ENCODE measurements around the gene PEX7.

Gene PEX7

GRCh38 chr6:136782021-136782770, 40.2 kb upstream of the PEX7 start:
- H3K4me3 ChIP-seq (ENCODE audit: low read length, poor library complexity, severe bottlenecking): peak overlapping the region; percentile 30
- peak overlapping the region; percentile 46 for H3K4me2 ChIP-seq (ENCODE audit: low read depth, low read length, poor library complexity, severe bottlenecking)
- H3K9me2 ChIP-seq (replicated peaks; ENCODE audit: low read depth, low read length): no peaks in the 10 kb centered on the region
- no peaks in the 10 kb centered on the region for H3K79me2 ChIP-seq (ENCODE audit: insufficient read depth, low read length)
- no peaks in the 10 kb centered on the region for H3K27me3 ChIP-seq (ENCODE audit: insufficient read depth, low read length, poor library complexity, severe bottlenecking)
- H3K36me3 ChIP-seq (ENCODE audit: insufficient read depth, low read length): no peaks in the 10 kb centered on the region
- no peak overlapping the region for H3K9ac ChIP-seq (ENCODE audit: low read depth, low read length, poor library complexity, severe bottlenecking)
- H3K4me1 ChIP-seq (ENCODE audit: insufficient read depth, low read length, poor library complexity, severe bottlenecking): peaks cover 40% of the 10 kb centered on the region
- peak overlapping the region; percentile 9; the same call in 1 of the 2 replicates for H2AFZ ChIP-seq (ENCODE audit: low read length)
- H4K20me1 ChIP-seq (ENCODE audit: insufficient read depth, low read length, poor library complexity, severe bottlenecking): no peaks in the 10 kb centered on the region
- TF ChIP-seq EZH2phosphoT487 (IDR thresholded peaks at IDR 0.05; ENCODE audit: borderline replicate concordance): no peak
- TF ChIP-seq, protein P1, sequence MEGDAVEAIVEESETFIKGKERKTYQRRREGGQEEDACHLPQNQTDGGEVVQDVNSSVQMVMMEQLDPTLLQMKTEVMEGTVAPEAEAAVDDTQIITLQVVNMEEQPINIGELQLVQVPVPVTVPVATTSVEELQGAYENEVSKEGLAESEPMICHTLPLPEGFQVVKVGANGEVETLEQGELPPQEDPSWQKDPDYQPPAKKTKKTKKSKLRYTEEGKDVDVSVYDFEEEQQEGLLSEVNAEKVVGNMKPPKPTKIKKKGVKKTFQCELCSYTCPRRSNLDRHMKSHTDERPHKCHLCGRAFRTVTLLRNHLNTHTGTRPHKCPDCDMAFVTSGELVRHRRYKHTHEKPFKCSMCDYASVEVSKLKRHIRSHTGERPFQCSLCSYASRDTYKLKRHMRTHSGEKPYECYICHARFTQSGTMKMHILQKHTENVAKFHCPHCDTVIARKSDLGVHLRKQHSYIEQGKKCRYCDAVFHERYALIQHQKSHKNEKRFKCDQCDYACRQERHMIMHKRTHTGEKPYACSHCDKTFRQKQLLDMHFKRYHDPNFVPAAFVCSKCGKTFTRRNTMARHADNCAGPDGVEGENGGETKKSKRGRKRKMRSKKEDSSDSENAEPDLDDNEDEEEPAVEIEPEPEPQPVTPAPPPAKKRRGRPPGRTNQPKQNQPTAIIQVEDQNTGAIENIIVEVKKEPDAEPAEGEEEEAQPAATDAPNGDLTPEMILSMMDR (conservative IDR thresholded peaks at IDR 0.05; ENCODE audit: low read length): no peak
- H3K9me3 ChIP-seq (ENCODE audit: insufficient read depth, low read depth, low read length): no peaks in the 10 kb centered on the region
- H3F3A ChIP-seq (ENCODE audit: low read depth): no peaks in the 10 kb centered on the region; the same call in 1 of the 2 replicates

- Histone ChIP-seq H3K9ac (ENCODE audit: low read depth, low read length, poor library complexity, severe bottlenecking) (peak overlapping the region; percentile 59), H3K36me3 (ENCODE audit: insufficient read depth, low read length) (no peaks in the 10 kb centered on the region), H2AFZ (ENCODE audit: low read length) (peak overlapping the region; percentile 9; the same call in 1 of the 2 replicates), H3K9me3 (ENCODE audit: insufficient read depth, low read depth, low read length) (no peaks in the 10 kb centered on the region), H3K4me1 (ENCODE audit: insufficient read depth, low read length, poor library complexity, severe bottlenecking) (peaks cover 40% of the 10 kb centered on the region), H3K27me3 (ENCODE audit: insufficient read depth, low read length, poor library complexity, severe bottlenecking) (no peaks in the 10 kb centered on the region), H3K4me3 (ENCODE audit: low read length, poor library complexity, severe bottlenecking) (no peak overlapping the region), H3K4me2 (ENCODE audit: low read depth, low read length, poor library complexity, severe bottlenecking) (peak overlapping the region; percentile 72), H3F3A (ENCODE audit: low read depth) (no peaks in the 10 kb centered on the region; the same call in 1 of the 2 replicates), H3K9me2 (replicated peaks; ENCODE audit: low read depth, low read length) (no peaks in the 10 kb centered on the region), H3K79me2 (ENCODE audit: insufficient read depth, low read length) (no peaks in the 10 kb centered on the region), H4K20me1 (ENCODE audit: insufficient read depth, low read length, poor library complexity, severe bottlenecking) (no peaks in the 10 kb centered on the region)
- TF ChIP-seq, protein P1 (conservative IDR thresholded peaks at IDR 0.05; ENCODE audit: low read length): no peak
- no peak for TF ChIP-seq EZH2phosphoT487 (IDR thresholded peaks at IDR 0.05; ENCODE audit: borderline replicate concordance)
These were observed 39.4 kb upstream of the PEX7 start for GRCh38 chr6:136783021-136783420.

DNA sequence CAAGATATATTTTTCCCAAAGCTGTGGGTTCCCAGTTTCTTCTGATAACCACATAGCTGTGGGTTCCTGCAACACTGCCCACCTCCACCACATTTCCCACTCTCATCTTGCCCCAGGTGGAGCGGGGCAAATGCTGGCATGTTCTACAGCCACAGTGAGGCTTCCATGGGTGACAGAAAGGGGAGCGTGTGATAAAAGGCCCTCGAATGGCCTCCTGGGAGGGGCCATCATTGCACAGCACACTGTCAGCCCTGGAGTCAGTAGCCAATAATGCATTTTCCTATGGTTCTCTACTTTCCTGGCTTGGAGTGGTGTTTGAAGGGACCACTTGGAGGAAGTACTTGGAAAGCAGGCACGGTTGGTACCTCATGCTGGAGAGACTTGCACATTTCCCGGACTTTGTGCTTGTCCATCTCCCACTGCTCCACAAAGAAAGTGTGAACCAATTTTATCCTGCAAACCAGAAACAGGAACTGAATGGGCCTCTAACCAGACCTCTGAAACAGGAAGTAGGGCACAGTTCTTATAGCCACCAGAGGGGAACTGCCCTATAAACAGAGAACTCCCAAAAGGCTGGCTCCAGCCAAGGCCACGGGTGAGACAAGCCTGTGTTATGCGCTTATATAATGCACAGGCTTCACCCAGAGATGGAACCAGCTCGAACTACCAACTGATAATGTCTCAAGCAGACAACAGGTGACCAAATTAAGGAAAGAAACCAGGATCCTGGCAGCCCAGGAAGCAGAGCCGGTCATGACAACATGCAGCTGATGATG, 38.7 kb upstream of the PEX7 start:
- Histone ChIP-seq H3K9ac (ENCODE audit: low read depth, low read length, poor library complexity, severe bottlenecking) (peak overlapping the region; percentile 59), H3K4me3 (ENCODE audit: low read length, poor library complexity, severe bottlenecking) (peak overlapping the region; percentile 67), H3K9me3 (ENCODE audit: insufficient read depth, low read depth, low read length) (no peaks in the 10 kb centered on the region), H3K4me1 (ENCODE audit: insufficient read depth, low read length, poor library complexity, severe bottlenecking) (peaks cover 40% of the 10 kb centered on the region), H3K9me2 (replicated peaks; ENCODE audit: low read depth, low read length) (no peaks in the 10 kb centered on the region), H3K36me3 (ENCODE audit: insufficient read depth, low read length) (no peaks in the 10 kb centered on the region), H3F3A (ENCODE audit: low read depth) (no peaks in the 10 kb centered on the region; the same call in 1 of the 2 replicates), H3K79me2 (ENCODE audit: insufficient read depth, low read length) (no peaks in the 10 kb centered on the region), H3K27me3 (ENCODE audit: insufficient read depth, low read length, poor library complexity, severe bottlenecking) (no peaks in the 10 kb centered on the region), H3K4me2 (ENCODE audit: low read depth, low read length, poor library complexity, severe bottlenecking) (peak overlapping the region; percentile 72), H2AFZ (ENCODE audit: low read length) (peak overlapping the region; percentile 83), H4K20me1 (ENCODE audit: insufficient read depth, low read length, poor library complexity, severe bottlenecking) (no peaks in the 10 kb centered on the region)
- no peak for TF ChIP-seq EZH2phosphoT487 (IDR thresholded peaks at IDR 0.05; ENCODE audit: borderline replicate concordance)
- TF ChIP-seq, protein P1 (conservative IDR thresholded peaks at IDR 0.05; ENCODE audit: low read length): no peak

Data from Loucy (cell line).